Caco-2 (cell line): ENCODE measurements around the gene TDRD12. TPM values are rescaled to one million over a fixed set of nuclear protein-coding genes. Genes with fewer than 3 reads are reported as not detected.
"Not testable (repeated sequence)": the region's sequence is repeated elsewhere in the genome, so short reads cannot be mapped to it uniquely, and the experiment has no call there.

Experiments
- BruUV-seq: library from RNA; stranded (reverse); fragments of 400-500 nt; replicated peaks from 2 replicates; lab custom pipeline; 2021; lab: Mats Ljungman, UMichigan
- CTCF ChIA-PET: fragments of 300-600 bp; sonication (Branson Sonifier 250); formaldehyde crosslinking; loops from one replicate; lab custom pipeline; 2022; ENCODE audit warnings: antibody characterized with exemption; lab: Charles Lee
- POLR2A ChIA-PET: fragments of 300-600 bp; sonication (Branson Sonifier 250); formaldehyde crosslinking; loops from one replicate; lab custom pipeline; 2022; ENCODE audit warnings: antibody characterized with exemption; lab: Charles Lee
- DNase-seq, 2 experiments: peaks; one replicate each; pipeline versions ENCODE4 v3.0.0 to v3.0.0-alpha.2; 2020 to 2022
- H3K27me3 ChIP-seq: replicated peaks from 2 replicates; pipeline ENCODE4 v1.6.0; 2011; ENCODE audit warnings: low read length; ENCODE audit not compliant: control insufficient read depth, insufficient read depth
- H3K36me3 ChIP-seq: 2 replicates; pipeline ENCODE4 v1.5.1; 2011; ENCODE audit warnings: low read length; ENCODE audit not compliant: control insufficient read depth, insufficient read depth
- H3K4me1 ChIP-seq: fragments of 250-450 bp; sonication (Bioruptor Pico); 2 replicates; pipeline ENCODE4 v1.5.1; 2020; ENCODE audit warnings: mild to moderate bottlenecking
- H3K4me3 ChIP-seq: 2 replicates; pipeline ENCODE4 v1.5.1; 2011; ENCODE audit warnings: low read depth, mild to moderate bottlenecking, control low read depth, low read length
- H3K9me3 ChIP-seq: fragments of 250-450 bp; sonication (Bioruptor Pico); 2 replicates; pipeline ENCODE4 v1.5.1; 2020; ENCODE audit warnings: mild to moderate bottlenecking, moderate library complexity
- H3K27ac Mint-ChIP-seq: one replicate; pipeline ENCODE4 v1.8.0; 2022; ENCODE audit warnings: mixed read lengths; ENCODE audit not compliant: unreplicated experiment
- H3K27me3 Mint-ChIP-seq: one replicate; pipeline ENCODE4 v1.8.0; 2022; ENCODE audit warnings: mixed read lengths; ENCODE audit not compliant: insufficient read depth, unreplicated experiment
- H3K36me3 Mint-ChIP-seq: one replicate; pipeline ENCODE4 v1.8.0; 2022; ENCODE audit warnings: mild to moderate bottlenecking, mixed read lengths; ENCODE audit not compliant: insufficient read depth, unreplicated experiment
- H3K4me1 Mint-ChIP-seq: one replicate; pipeline ENCODE4 v1.8.0; 2022; ENCODE audit warnings: low read depth, mixed read lengths; ENCODE audit not compliant: unreplicated experiment
- H3K4me3 Mint-ChIP-seq: one replicate; pipeline ENCODE4 v1.8.0; 2022; ENCODE audit warnings: mild to moderate bottlenecking, moderate library complexity, mixed read lengths; ENCODE audit not compliant: unreplicated experiment
- H3K9me3 Mint-ChIP-seq: one replicate; pipeline ENCODE4 v1.8.0; 2022; ENCODE audit warnings: mixed read lengths; ENCODE audit not compliant: unreplicated experiment
- CTCF ChIP-seq, 2 experiments: fragments of 200-600 bp in 1 of 2; IDR thresholded peaks; 1 replicate in 1 of 2; 2 replicates in 1 of 2; pipeline versions ENCODE4 v1.5.1 to v1.8.0; 2011 to 2022; ENCODE audit warnings: antibody characterized with exemption in 1 of 2, control low read depth in 1 of 2, inconsistent platforms in 1 of 2, low read depth in 1 of 2, low read length in 1 of 2, mild to moderate bottlenecking in 1 of 2, moderate library complexity in 1 of 2; ENCODE audit not compliant: insufficient read depth in 1 of 2, severe bottlenecking in 1 of 2, unreplicated experiment in 1 of 2
- intact Hi-C: fragments of 100-400 bp; cut with micrococcal nuclease; formaldehyde crosslinking; loops from one replicate; pipeline ENCODE4 v1.10.0; 2022; ENCODE audit not compliant: unreplicated experiment
- total RNA-seq: library from RNA; stranded (reverse); gene quantifications from 2 replicates; pipeline ENCODE4 v1.2.3, GENCODE V29; 2022

Gene TDRD12
- total RNA-seq, 1 experiment from 2014 or later = 0.11 TPM

DNA sequence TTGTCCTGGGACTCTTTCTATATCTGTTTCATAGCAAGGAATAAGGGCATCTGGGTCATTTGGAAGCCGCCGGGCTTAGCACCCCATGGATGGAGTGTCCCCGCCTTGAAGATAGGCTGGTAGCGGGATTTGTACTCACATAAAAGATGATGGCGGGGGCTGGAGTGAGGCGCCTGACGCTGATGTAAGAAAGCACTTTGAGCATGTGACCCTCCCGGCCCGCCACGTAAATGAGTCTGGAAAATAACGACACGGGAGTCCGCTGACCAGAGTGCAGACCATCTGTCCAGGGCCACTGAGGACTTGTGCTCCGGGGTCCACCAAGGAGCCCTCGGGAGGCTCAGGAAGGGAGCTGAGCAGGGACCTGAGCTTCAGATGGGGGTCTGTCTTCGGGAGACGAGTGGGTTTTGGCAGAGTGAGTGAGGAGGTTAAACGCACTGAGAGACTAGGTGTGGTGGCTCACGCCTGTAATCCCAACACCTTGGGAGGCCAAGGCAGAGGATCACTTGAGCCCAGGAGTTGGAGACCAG lies 124.2 kb downstream of the TDRD12 start:
- H3K27me3 Mint-ChIP-seq = no peaks in the 10 kb centered on the region
- Histone ChIP-seq H3K27me3 (no peaks in the 10 kb centered on the region), H3K4me3 (no peak overlapping the region), H3K36me3 (no peaks in the 10 kb centered on the region), H3K9me3 (peaks cover 10% of the 10 kb centered on the region; the same call in 1 of the 2 replicates), H3K4me1 (no peaks in the 10 kb centered on the region)
- no peak for TF ChIP-seq CTCF (IDR thresholded peaks at IDR 0.05; ENCODE audit: insufficient read depth in 1 of 2, low read depth in 1 of 2, low read length in 1 of 2, severe bottlenecking in 1 of 2, unreplicated experiment in 1 of 2)
- CTCF ChIA-PET = no interaction called here
- intact Hi-C loops = no loop called here
- H3K4me1 Mint-ChIP-seq = no peaks in the 10 kb centered on the region
- peaks cover 17% of the 10 kb centered on the region for H3K9me3 Mint-ChIP-seq
- H3K27ac Mint-ChIP-seq = no peak overlapping the region
- H3K36me3 Mint-ChIP-seq = no peaks in the 10 kb centered on the region
- H3K4me3 Mint-ChIP-seq = no peak overlapping the region
- POLR2A ChIA-PET = no interaction called here
- BruUV-seq = no TSS peak
- DNase-seq = no peak

- H3K27me3 Mint-ChIP-seq, intact Hi-C loops, H3K27ac Mint-ChIP-seq, H3K4me3 Mint-ChIP-seq, H3K9me3 Mint-ChIP-seq, POLR2A ChIA-PET, H3K27me3 ChIP-seq, DNase-seq, H3K4me3 ChIP-seq, CTCF ChIA-PET, H3K4me1 Mint-ChIP-seq, H3K9me3 ChIP-seq, H3K36me3 ChIP-seq, H3K4me1 ChIP-seq, BruUV-seq, H3K36me3 Mint-ChIP-seq: not testable (repeated sequence)
Measured at GRCh38 chr19:32848035-32848434, 128.5 kb downstream of the TDRD12 start.

DNA sequence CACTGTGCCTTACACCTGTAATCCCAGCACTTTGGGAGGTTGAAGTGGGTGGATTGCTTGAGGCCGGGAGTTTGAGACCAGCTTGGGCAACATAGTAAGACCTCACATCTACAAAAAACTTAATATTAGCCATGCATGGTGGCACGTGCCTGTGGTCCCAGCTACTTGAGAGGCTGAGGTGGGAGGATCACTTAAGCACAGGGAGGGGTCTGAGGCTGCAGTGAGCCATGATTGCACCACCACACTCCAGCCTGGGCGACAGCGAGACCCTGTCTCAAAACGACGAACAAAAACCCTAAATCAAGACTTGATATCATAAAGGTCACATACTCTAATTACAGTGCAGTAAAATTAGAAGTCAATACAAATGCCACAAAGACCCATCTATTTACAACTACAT lies 132.6 kb downstream of the TDRD12 start:
- no peak overlapping the region for H3K27ac Mint-ChIP-seq
- H3K9me3 ChIP-seq = no peaks in the 10 kb centered on the region
- H3K4me1 ChIP-seq = no peaks in the 10 kb centered on the region
- no peaks in the 10 kb centered on the region for H3K36me3 ChIP-seq
- H3K4me1 Mint-ChIP-seq = no peaks in the 10 kb centered on the region
- no peaks in the 10 kb centered on the region for H3K9me3 Mint-ChIP-seq
- no peak overlapping the region for H3K4me3 ChIP-seq
- BruUV-seq = no TSS peak
- POLR2A ChIA-PET = no interaction called here
- H3K4me3 Mint-ChIP-seq = no peak overlapping the region
- intact Hi-C loops = no loop called here
- H3K36me3 Mint-ChIP-seq = no peaks in the 10 kb centered on the region
- no peak for DNase-seq
- H3K27me3 Mint-ChIP-seq = no peaks in the 10 kb centered on the region
- TF ChIP-seq CTCF (IDR thresholded peaks at IDR 0.05; ENCODE audit: insufficient read depth in 1 of 2, low read depth in 1 of 2, low read length in 1 of 2, severe bottlenecking in 1 of 2, unreplicated experiment in 1 of 2) = no peak
- H3K27me3 ChIP-seq = no peaks in the 10 kb centered on the region
- CTCF ChIA-PET = no interaction called here

DNA sequence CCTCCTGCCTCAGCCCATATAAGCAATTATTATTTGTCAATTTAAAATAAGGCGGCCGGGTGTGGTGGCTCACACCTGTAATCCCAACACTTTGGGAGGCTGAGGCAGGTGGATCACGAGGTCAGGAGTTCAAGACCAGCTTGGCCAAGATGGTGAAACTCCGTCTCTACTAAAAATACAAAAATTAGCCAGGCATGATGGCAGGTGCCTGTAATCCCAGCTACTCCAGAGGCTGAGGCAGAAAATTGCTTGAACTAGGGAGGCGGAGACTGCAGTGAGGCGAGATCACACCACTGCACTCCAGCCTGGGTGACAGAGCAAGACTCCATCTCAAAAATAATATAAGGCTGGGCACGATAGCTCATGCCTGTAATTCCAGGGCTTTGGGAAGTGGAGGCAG lies 137.3 kb downstream of the TDRD12 start:
- H3K4me1 Mint-ChIP-seq, H3K4me1 ChIP-seq, intact Hi-C loops, DNase-seq, POLR2A ChIA-PET, H3K36me3 Mint-ChIP-seq, H3K27me3 ChIP-seq, H3K27ac Mint-ChIP-seq, H3K36me3 ChIP-seq, H3K4me3 ChIP-seq, BruUV-seq, H3K4me3 Mint-ChIP-seq, H3K9me3 Mint-ChIP-seq, H3K27me3 Mint-ChIP-seq, CTCF ChIA-PET, H3K9me3 ChIP-seq: not testable (repeated sequence)
